Measurements from ENCODE around the gene EEFSEC. TPM values are rescaled to one million over a fixed set of nuclear protein-coding genes. Genes with fewer than 3 reads are reported as not detected.

The EEFSEC gene
- total RNA-seq, 3 donors from 2014 or later, result 9.7 to 10.9 (median 10.8) TPM

DNA sequence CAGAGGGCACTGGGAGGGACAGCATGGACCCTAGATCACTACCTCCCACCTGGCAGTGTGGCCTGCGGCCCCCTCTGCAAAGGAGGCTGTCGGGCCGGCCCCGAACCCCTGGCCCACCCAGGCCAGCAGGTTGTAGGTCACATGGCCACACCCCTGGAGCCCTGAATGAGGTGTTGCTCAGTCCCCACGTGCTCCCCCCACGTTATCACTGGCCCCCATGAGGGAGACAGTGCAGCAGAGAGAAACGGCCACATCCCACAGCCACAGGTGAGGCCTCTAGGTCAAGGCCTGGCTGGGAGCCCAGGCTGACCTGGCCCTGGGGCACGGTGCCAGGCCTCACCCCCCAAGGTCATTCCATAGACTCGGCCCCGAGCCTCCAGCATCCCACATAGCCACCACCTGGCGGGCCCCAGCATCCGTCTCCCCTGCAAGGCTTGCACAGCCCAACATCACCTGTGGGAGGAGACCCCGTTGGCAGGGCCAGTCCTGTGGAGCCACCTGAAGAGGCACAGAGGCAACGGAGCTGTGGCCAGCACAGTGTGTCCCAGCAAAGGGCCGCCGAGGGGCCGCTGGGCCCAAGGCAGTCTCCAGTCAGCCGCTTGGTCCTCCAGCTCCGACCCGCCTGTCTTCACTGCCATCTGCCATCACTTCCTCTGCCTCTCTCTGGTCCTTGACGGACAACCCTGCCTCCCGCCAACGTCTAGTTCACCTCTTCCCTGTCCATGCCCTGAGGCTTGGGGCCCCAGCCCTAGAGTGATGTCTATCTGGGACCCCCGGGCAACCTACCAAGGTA, 260.3 kb downstream of the EEFSEC start:
- TF ChIP-seq, protein P1, sequence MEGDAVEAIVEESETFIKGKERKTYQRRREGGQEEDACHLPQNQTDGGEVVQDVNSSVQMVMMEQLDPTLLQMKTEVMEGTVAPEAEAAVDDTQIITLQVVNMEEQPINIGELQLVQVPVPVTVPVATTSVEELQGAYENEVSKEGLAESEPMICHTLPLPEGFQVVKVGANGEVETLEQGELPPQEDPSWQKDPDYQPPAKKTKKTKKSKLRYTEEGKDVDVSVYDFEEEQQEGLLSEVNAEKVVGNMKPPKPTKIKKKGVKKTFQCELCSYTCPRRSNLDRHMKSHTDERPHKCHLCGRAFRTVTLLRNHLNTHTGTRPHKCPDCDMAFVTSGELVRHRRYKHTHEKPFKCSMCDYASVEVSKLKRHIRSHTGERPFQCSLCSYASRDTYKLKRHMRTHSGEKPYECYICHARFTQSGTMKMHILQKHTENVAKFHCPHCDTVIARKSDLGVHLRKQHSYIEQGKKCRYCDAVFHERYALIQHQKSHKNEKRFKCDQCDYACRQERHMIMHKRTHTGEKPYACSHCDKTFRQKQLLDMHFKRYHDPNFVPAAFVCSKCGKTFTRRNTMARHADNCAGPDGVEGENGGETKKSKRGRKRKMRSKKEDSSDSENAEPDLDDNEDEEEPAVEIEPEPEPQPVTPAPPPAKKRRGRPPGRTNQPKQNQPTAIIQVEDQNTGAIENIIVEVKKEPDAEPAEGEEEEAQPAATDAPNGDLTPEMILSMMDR (IDR thresholded peaks at IDR 0.05), result no peak
- intact Hi-C loops (cut with DNase I, micrococcal nuclease), result no loop called here
- Histone ChIP-seq H3K4me3 (no peak overlapping the region), H3K4me1 (ENCODE audit: low read depth) (no peaks in the 10 kb centered on the region), H3K36me3 (ENCODE audit: low read depth) (no peaks in the 10 kb centered on the region), H3K9me3 (no peaks in the 10 kb centered on the region)
- ATAC-seq (no peak), DNase-seq (no peak)

DNA sequence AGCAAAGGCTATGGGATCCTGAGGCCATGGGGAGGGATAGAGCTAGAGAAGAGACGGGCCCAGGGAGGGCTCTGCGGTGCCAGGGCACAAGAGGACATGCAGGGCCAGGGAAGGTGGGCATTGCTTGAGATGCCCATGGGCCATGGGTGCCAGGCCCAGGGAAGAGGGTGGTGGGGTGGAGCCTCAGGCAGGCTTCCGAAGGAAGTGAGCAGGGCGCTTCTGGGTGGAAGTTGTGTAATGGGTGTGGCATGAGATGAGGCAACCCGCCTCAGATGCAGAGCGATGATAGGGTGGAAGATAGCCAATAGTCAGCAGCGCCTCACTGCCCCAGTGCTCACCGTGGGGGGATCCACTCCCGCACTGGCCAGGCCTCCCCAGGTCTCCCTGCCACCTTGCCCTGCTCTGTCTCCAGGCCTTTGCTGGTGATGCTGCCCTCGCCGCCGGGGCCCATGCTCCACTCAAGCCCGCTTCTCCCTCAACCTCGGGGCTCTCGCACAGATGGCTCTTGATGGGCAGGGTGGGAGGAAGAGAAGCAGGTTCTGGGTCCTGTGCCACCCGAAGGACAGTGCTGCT, 262.0 kb downstream of the EEFSEC start:
- no peak overlapping the region for H3K4me3 ChIP-seq
- H3K36me3 ChIP-seq (ENCODE audit: low read depth), result no peaks in the 10 kb centered on the region
- H3K9me3 ChIP-seq, result no peaks in the 10 kb centered on the region
- H3K4me1 ChIP-seq (ENCODE audit: low read depth), result no peaks in the 10 kb centered on the region
- TF ChIP-seq, protein P1 (IDR thresholded peaks at IDR 0.05), result no peak
- ATAC-seq (peak; percentile 28), DNase-seq (no peak)
- intact Hi-C loops (cut with DNase I, micrococcal nuclease), result no loop called here

DNA sequence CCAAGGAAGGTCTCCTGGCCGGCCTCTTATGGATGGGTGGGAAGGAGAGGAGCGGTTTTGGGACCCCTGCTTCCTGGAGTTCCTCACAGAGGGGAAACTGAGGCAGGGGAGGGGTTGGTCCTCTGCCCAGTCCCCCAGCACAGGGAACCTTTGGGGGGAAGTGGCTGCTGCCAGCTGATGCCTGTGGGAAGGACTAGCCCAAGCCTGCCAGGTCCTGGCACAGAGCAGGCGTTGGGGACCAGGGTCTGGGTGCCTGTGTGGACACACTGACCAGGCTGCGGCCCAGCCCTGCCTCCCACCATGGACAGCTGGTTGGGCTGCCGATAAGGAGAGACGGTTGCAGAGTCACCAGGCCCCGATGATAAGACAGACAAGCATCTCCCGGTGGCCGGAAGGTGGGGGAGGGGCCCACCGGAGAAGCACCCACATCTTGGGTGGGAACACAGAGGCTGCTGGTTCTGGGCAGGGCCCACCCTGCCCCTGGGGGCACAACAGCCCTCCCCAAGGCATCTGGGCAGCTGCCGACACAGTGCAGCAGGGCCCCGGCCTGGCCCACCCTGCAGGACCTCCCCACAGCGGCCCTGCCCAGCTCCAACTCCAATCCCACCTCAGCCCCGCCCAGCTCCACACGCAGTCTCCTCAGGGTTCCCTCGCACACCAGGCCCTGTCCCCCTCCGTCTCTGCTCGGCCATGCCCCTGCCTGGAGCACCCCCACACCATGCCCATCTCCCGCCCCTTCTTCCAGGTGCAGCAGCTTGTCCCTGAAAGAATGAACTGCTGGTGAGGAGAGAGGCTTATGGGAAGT, 262.7 kb downstream of the EEFSEC start:
- DNase-seq (no peak), ATAC-seq (peak; percentile 9)
- TF ChIP-seq, protein P1 (IDR thresholded peaks at IDR 0.05), result no peak
- no peaks in the 10 kb centered on the region for H3K9me3 ChIP-seq
- no peak overlapping the region for H3K4me3 ChIP-seq
- no peaks in the 10 kb centered on the region for H3K4me1 ChIP-seq (ENCODE audit: low read depth)
- no peaks in the 10 kb centered on the region for H3K36me3 ChIP-seq (ENCODE audit: low read depth)
- intact Hi-C loops (cut with DNase I, micrococcal nuclease), result no loop called here

DNA sequence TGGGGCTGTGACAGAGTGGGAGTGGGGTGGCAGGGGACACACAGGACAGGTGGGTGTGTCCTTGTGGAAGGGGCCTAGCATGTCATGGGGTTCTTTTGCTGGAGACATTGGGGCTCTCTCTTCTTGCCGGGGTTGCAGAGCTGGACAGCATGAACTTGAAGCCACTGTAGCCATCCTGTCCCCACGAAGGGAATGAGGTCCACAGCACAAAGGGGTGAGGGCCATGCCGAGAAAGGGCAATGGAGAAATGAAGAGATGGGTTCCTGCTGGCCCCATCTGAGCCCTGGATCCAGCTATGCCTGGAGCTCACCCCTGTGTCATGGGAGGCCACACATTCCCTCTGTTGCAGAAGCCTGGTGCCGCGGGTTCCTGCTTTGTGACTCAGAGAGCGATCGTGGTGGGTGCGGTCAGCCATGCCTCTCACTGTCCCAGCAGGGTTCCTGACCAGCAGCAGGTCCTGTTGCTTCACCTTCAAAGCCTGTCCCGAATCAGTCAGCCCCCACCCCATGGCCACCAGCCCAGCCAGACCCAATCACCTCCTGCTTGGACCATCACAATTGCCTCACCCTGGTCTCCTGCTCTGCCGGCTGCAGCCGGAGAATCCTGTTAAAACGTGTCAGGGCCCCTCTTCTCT, 263.4 kb downstream of the EEFSEC start:
- intact Hi-C loops (cut with DNase I, micrococcal nuclease), result no loop called here
- no peak for DNase-seq
- peak; percentile 47 for ATAC-seq

DNA sequence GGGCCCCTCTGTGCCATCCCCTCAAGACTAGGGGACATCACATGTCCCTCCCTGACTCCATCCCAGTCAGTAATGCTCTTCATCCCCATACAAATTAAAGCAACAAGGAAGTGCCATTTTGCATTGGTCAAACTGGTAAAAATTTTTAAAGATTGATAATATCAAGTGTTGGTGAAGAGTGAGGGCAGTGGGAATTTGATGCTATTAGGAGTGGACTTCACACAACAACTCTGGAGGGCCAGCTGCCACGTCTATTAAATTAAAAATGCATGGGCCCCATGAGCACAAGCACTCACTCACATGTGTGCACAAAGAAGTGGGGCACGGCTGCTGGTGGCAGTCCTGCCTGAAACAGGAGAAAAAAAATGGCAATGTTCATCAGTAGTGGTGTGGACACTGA, 265.6 kb downstream of the EEFSEC start:
- H3K36me3 ChIP-seq (ENCODE audit: low read depth), result no peaks in the 10 kb centered on the region
- DNase-seq, result no peak
- no peaks in the 10 kb centered on the region for H3K4me1 ChIP-seq (ENCODE audit: low read depth)
- TF ChIP-seq, protein P1 (IDR thresholded peaks at IDR 0.05), result no peak
- no peaks in the 10 kb centered on the region for H3K9me3 ChIP-seq
- H3K4me3 ChIP-seq, result no peak overlapping the region
- no peak for ATAC-seq
- intact Hi-C loops (cut with DNase I, micrococcal nuclease), result no loop called here

More for the DNA sequence above, 263.4 kb downstream of the EEFSEC start:
- H3K9me3 ChIP-seq, result no peaks in the 10 kb centered on the region
- TF ChIP-seq, protein P1 (IDR thresholded peaks at IDR 0.05), result no peak
- H3K4me1 ChIP-seq (ENCODE audit: low read depth), result no peaks in the 10 kb centered on the region
- no peak overlapping the region for H3K4me3 ChIP-seq
- no peaks in the 10 kb centered on the region for H3K36me3 ChIP-seq (ENCODE audit: low read depth)

Data from mucosa of descending colon (tissue), 3 donors.